T-helper 2 cell treated with Interferon-gamma antibody and Interleukin-4, amounts not matched to agents 5 μg/mL and 100 μg/mL, for 36 hours (primary cell): Measurements from ENCODE around the gene FAM221B.

Experiments
- DNase-seq: peaks from one replicate; pipeline ENCODE4 v3.0.0; 2021; ENCODE audit warnings: low spot score
- H3K27ac Mint-ChIP-seq: one replicate; pipeline ENCODE4 v1.8.0; 2021; ENCODE audit warnings: mild to moderate bottlenecking, mixed read lengths
- H3K27me3 Mint-ChIP-seq: one replicate; pipeline ENCODE4 v1.8.0; 2021; ENCODE audit warnings: low read depth, mixed read lengths
- H3K36me3 Mint-ChIP-seq: one replicate; pipeline ENCODE4 v1.8.0; 2021; ENCODE audit warnings: low read depth, mixed read lengths
- H3K4me1 Mint-ChIP-seq: one replicate; pipeline ENCODE4 v1.8.0; 2021; ENCODE audit warnings: low read depth, mixed read lengths
- H3K4me3 Mint-ChIP-seq: one replicate; pipeline ENCODE4 v1.8.0; 2022; ENCODE audit warnings: mild to moderate bottlenecking, moderate library complexity, mixed read lengths
- H3K9me3 Mint-ChIP-seq: one replicate; pipeline ENCODE4 v1.8.0; 2021; ENCODE audit warnings: mixed read lengths

Gene FAM221B

GRCh38 chr9:35797311-35798109 lies 31.0 kb downstream of the FAM221B start:
- Mint-ChIP-seq H3K9me3 (no peaks in the 10 kb centered on the region), H3K27ac (peak overlapping the region; percentile 44), H3K36me3 (peaks cover 10% of the 10 kb centered on the region), H3K4me1 (peaks cover 27% of the 10 kb centered on the region), H3K4me3 (no peak overlapping the region), H3K27me3 (no peaks in the 10 kb centered on the region)
- no peak for DNase-seq

DNA sequence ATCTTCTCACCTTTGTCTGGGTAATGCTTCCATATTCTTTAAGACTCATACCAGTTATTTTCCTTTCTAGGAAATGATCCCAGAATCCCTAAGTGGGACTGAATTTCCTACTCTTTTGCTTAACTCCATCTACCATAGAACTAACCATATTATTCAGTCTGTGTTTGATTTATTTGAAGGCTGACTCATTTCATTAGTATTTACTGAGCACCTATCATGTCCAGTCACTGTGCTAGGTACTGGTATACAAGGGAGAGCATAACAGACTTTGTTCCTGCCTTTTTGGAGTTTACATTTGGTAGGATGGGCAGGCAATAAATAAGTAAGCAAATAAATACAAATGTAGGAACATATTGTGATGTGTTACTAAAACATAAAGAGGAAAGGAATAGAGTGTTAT lies 32.8 kb downstream of the FAM221B start:
- H3K4me3 Mint-ChIP-seq = no peak overlapping the region
- no peaks in the 10 kb centered on the region for H3K27me3 Mint-ChIP-seq
- DNase-seq = no peak
- no peaks in the 10 kb centered on the region for H3K9me3 Mint-ChIP-seq
- H3K4me1 Mint-ChIP-seq = peaks cover 27% of the 10 kb centered on the region
- H3K27ac Mint-ChIP-seq = no peak overlapping the region
- H3K36me3 Mint-ChIP-seq = peaks cover 5% of the 10 kb centered on the region

DNA sequence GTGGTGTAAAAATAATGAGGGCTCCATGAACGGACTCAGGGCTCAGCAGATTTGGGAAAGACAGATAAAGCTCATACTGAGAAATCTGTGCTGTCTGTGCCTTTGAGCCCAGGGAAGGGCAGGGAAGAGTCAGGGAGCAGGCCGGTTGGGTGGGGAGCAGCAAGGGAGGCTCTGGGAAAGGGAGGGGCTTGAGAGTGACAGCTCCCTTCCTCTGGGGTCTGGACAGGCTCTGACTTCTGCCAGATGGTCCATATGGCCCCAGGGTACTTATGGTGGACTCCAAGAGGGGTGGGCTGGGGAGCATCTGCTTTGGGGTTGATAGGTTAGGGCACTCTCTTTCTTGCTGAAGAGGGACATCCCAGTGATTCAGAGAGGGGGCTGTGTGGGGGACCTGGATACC lies 35.1 kb downstream of the FAM221B start:
- no peaks in the 10 kb centered on the region for H3K9me3 Mint-ChIP-seq
- H3K36me3 Mint-ChIP-seq = peaks cover 1% of the 10 kb centered on the region
- no peaks in the 10 kb centered on the region for H3K27me3 Mint-ChIP-seq
- DNase-seq = no peak
- no peak overlapping the region for H3K27ac Mint-ChIP-seq
- peaks cover 28% of the 10 kb centered on the region for H3K4me1 Mint-ChIP-seq
- no peak overlapping the region for H3K4me3 Mint-ChIP-seq

DNA sequence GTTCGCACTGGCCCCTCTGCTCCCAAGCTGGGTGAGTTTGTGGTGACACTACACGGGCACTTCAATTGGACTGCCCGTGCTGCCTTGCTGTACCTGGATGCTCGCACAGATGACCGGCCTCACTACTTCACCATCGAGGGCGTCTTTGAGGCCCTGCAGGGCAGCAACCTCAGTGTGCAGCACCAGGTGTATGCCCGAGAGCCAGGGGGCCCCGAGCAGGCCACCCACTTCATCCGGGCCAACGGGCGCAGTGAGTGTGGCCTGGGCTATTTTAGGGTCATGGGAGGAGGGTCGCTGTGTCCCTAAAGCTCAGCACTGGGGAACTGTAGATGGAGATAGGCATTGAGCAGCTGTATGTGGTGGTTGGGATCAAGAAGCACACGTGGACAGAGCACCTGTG lies 35.7 kb downstream of the FAM221B start:
- Mint-ChIP-seq H3K4me3 (no peak overlapping the region), H3K36me3 (peaks cover 1% of the 10 kb centered on the region), H3K27me3 (no peaks in the 10 kb centered on the region), H3K27ac (peak overlapping the region; percentile 67), H3K4me1 (peaks cover 25% of the 10 kb centered on the region), H3K9me3 (no peaks in the 10 kb centered on the region)
- DNase-seq = no peak

DNA sequence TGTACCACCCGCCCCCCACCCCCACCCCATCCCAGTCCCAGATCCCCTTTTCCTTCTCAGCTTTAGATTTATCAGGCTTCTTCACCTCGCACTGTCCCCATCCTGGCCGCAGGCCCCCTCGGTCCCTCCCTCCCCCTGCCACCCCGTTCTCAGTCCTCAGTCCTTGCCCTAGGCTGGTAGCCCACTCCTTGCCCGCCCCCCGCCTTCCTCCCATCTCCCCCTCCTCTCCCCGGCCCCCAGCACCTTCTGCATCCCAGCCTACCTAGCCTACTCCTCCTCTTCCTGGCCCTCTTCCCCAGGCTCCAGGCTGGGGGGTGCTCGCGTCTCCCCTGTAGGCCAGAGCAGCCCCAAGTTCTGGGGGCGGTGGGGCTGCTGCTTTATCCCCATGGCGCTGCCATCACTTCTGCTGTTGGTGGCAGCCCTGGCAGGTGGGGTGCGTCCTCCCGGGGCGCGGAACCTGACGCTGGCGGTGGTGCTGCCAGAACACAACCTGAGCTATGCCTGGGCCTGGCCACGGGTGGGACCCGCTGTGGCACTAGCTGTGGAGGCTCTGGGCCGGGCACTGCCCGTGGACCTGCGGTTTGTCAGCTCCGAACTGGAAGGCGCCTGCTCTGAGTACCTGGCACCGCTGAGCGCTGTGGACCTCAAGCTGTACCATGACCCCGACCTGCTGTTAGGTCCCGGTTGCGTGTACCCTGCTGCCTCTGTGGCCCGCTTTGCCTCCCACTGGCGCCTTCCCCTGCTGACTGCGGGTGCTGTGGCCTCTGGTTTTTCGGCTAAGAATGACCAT lies 36.3 kb downstream of the FAM221B start:
- H3K36me3 Mint-ChIP-seq = peaks cover 7% of the 10 kb centered on the region

DNA sequence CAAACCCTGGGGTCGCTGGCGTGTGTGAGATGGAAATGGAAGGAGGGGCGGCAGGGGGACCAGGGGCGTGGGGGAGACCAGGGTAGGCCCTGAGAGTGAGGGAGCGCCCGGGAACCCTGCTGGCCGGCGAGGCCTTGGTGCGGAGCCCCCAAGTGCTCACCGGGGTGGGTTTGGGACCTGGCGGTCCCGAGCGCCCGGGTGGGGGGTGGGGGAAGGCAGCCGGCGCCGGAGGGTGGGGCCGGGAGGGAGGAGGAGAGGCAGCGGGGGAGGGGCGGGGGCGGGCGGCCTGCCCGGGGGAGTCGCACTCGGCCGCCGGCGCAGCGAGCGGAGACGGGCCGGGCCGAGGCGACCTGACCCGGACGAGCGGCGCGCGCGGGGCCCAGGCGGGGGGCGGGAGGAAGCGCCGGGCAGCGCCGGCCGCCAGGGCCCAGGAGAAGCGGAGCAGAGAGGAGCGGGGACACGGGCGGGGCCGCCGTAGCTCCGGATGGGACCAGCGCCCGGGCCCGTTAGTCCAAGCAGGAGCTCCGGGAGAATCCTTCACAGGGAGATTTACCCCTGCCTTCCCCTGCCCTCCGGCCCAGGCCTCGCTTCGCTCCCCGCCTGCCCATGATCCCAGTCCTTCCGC lies 37.1 kb downstream of the FAM221B start, which contains the start of gene NPR2:
NPR2 (plus strand) TSS at position 295 of the 625 bp plus-strand sequence. CDS start 818 bp downstream, outside the sequence.
- Mint-ChIP-seq H3K4me1 (peaks cover 19% of the 10 kb centered on the region), H3K27me3 (no peaks in the 10 kb centered on the region), H3K4me3 (no peak within 1 kb of the TSS), H3K36me3 (peaks cover 8% of the 10 kb centered on the region), H3K27ac (no peak within 1 kb of the TSS), H3K9me3 (no peaks in the 10 kb centered on the region)
- DNase-seq = no peak

More for the DNA sequence above, 36.3 kb downstream of the FAM221B start:
- no peak overlapping the region for H3K27ac Mint-ChIP-seq
- peaks cover 22% of the 10 kb centered on the region for H3K4me1 Mint-ChIP-seq
- no peak for DNase-seq
- H3K27me3 Mint-ChIP-seq = no peaks in the 10 kb centered on the region
- H3K4me3 Mint-ChIP-seq = no peak overlapping the region
- no peaks in the 10 kb centered on the region for H3K9me3 Mint-ChIP-seq

GRCh38 chr9:35790385-35791296 lies 37.9 kb downstream of the FAM221B start:
- Mint-ChIP-seq H3K27me3 (no peaks in the 10 kb centered on the region), H3K4me3 (no peak overlapping the region), H3K4me1 (peaks cover 16% of the 10 kb centered on the region), H3K9me3 (no peaks in the 10 kb centered on the region), H3K36me3 (peaks cover 13% of the 10 kb centered on the region), H3K27ac (no peak overlapping the region)
- DNase-seq = peak; percentile 31

DNA sequence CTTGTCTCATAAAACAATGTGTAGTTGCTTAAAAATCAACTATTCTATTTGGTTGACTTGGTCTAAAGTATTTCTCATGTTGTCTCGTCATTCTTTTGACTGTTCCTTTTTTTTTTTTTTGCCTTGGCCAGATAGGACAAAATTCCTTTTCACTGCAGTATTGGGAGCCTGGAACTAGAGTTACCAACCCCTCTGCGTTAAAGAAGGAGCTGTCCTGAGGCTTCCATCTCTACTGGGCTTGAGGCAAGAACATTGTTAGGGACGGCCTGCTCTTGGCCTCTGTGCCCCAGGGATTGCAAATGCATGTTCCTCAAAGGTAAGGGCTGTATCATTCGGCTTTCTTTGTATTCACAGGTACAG lies 38.5 kb downstream of the FAM221B start:
- H3K4me1 Mint-ChIP-seq = peaks cover 13% of the 10 kb centered on the region
- no peak overlapping the region for H3K4me3 Mint-ChIP-seq
- H3K36me3 Mint-ChIP-seq = peaks cover 13% of the 10 kb centered on the region
- H3K9me3 Mint-ChIP-seq = no peaks in the 10 kb centered on the region
- no peaks in the 10 kb centered on the region for H3K27me3 Mint-ChIP-seq
- DNase-seq = no peak
- no peak overlapping the region for H3K27ac Mint-ChIP-seq

- no peaks in the 10 kb centered on the region for H3K9me3 Mint-ChIP-seq
- DNase-seq = no peak
- H3K27ac Mint-ChIP-seq = no peak overlapping the region
- peaks cover 13% of the 10 kb centered on the region for H3K36me3 Mint-ChIP-seq
- H3K27me3 Mint-ChIP-seq = no peaks in the 10 kb centered on the region
- peaks cover 11% of the 10 kb centered on the region for H3K4me1 Mint-ChIP-seq
- H3K4me3 Mint-ChIP-seq = no peak overlapping the region
Observed at GRCh38 chr9:35789541-35789940, 39.0 kb downstream of the FAM221B start.

DNA sequence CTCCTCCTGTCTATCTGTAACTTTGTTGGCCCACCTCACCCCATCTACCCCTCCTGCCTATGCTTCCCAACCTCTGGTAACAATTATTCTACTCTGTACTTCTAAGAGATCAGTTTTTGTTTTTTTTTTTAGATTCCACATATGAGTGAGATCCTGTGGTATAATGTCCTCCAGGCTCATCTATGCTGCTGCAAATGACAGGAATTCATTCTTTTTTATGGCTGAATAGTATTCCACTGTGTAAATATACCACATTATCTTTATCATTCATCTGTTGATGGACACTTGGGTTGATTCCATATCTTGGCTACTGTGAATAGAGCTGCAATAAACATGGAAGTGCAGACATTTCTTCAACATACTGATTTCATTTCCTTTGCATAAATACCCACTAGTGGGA lies 45.1 kb downstream of the FAM221B start:
- no peaks in the 10 kb centered on the region for H3K27me3 Mint-ChIP-seq
- H3K4me3 Mint-ChIP-seq = no peak overlapping the region
- DNase-seq = no peak
- H3K4me1 Mint-ChIP-seq = no peaks in the 10 kb centered on the region
- peaks cover 26% of the 10 kb centered on the region for H3K36me3 Mint-ChIP-seq
- H3K9me3 Mint-ChIP-seq = no peaks in the 10 kb centered on the region
- H3K27ac Mint-ChIP-seq = no peak overlapping the region

DNA sequence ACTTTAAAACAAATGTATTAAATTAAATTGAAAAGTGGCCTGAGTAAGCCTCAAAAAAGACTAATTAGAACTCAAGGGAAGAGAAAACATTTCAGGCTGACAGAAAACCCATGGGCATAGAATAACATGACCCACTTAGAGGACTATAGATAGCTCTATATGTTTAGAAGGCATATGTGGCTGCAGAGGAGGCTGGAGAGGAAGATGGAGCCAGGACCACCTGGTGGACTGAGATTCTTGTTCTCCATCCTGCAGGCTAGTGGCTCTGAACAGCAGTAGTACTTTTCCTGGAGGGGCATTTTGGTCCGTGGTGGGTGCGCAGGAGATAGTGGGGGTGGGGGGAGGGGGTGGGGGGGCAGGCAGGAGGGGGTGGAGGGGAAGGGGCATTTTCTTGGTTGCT lies 47.5 kb downstream of the FAM221B start:
- no peak for DNase-seq
- no peak overlapping the region for H3K27ac Mint-ChIP-seq
- peaks cover 21% of the 10 kb centered on the region for H3K36me3 Mint-ChIP-seq

DNA sequence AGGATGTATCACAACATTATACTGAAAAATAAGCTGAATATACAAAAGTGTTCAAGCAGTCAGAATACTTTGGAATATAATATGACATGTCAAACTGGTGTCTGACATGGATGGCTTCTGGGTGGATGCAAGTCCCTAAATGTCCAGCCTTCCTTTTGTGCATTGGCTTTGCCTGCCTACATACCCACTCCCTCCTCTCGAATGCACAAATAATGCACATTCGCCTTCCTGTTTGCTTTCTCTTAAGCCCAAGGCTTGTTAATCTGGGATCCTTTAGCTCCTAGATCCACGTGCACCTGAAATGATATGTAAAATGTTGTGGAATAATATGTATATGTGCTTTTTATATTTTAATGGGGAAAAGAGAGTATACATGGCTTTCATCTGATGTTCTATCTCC lies 50.0 kb downstream of the FAM221B start:
- no peak overlapping the region for H3K4me3 Mint-ChIP-seq
- H3K27ac Mint-ChIP-seq = no peak overlapping the region
- no peaks in the 10 kb centered on the region for H3K9me3 Mint-ChIP-seq

More for the DNA sequence above, 47.5 kb downstream of the FAM221B start:
- Mint-ChIP-seq H3K9me3 (no peaks in the 10 kb centered on the region), H3K4me1 (no peaks in the 10 kb centered on the region), H3K27me3 (no peaks in the 10 kb centered on the region), H3K4me3 (no peak overlapping the region)

GRCh38 chr9:35776018-35776417 lies 52.5 kb downstream of the FAM221B start:
- Mint-ChIP-seq H3K9me3 (no peaks in the 10 kb centered on the region), H3K4me1 (no peaks in the 10 kb centered on the region), H3K27ac (no peak overlapping the region), H3K27me3 (no peaks in the 10 kb centered on the region), H3K36me3 (peaks cover 7% of the 10 kb centered on the region), H3K4me3 (no peak overlapping the region)
- no peak for DNase-seq

More for the DNA sequence above, 50.0 kb downstream of the FAM221B start:
- no peak for DNase-seq
- no peaks in the 10 kb centered on the region for H3K4me1 Mint-ChIP-seq
- no peaks in the 10 kb centered on the region for H3K27me3 Mint-ChIP-seq
- peaks cover 10% of the 10 kb centered on the region for H3K36me3 Mint-ChIP-seq
